ENCODE measurements around the gene TRHDE. TPM values are rescaled to one million over a fixed set of nuclear protein-coding genes. Genes with fewer than 3 reads are reported as not detected.

The TRHDE gene
- total RNA-seq, 4 donors from 2014 or later: 0.05 to 0.81 (median 0.40) TPM

- intact Hi-C loops (cut with DNase I): no loop called here
- Histone ChIP-seq H3K9me3 (no peaks in the 10 kb centered on the region), H3K27ac (no peak overlapping the region), H3K4me3 (replicated peaks in 1 of 3) (no peak overlapping the region), H3K27me3 (no peaks in the 10 kb centered on the region), H3K36me3 (no peaks in the 10 kb centered on the region), H3K4me1 (no peaks in the 10 kb centered on the region)
- WGBS, 2 donors: 100% methylated on average over 1 of the region's 1 CpG
- TF ChIP-seq POLR2A (IDR thresholded peaks at IDR 0.05) (no peak), CTCF (IDR thresholded peaks at IDR 0.05) (no peak)
- no peak for DNase-seq
Measured at GRCh38 chr12:72256725-72257124, 15.4 kb upstream of the TRHDE start.

- intact Hi-C loops (cut with DNase I): no loop called here
- Histone ChIP-seq H3K27ac (no peak overlapping the region), H3K4me3 (replicated peaks in 1 of 3) (no peak overlapping the region), H3K27me3 (no peaks in the 10 kb centered on the region), H3K9me3 (no peaks in the 10 kb centered on the region), H3K36me3 (no peaks in the 10 kb centered on the region), H3K4me1 (no peaks in the 10 kb centered on the region)
- WGBS, 2 donors: 58 to 78% methylated on average over 2 of the region's 2 CpGs
- no peak for DNase-seq
- TF ChIP-seq CTCF (IDR thresholded peaks at IDR 0.05) (no peak), POLR2A (IDR thresholded peaks at IDR 0.05) (no peak)
Measured at GRCh38 chr12:72261885-72262284, 10.3 kb upstream of the TRHDE start.

GRCh38 chr12:72264548-72265175 is 7.5 kb upstream of the TRHDE start:
- Histone ChIP-seq H3K4me1 (no peaks in the 10 kb centered on the region), H3K27me3 (no peaks in the 10 kb centered on the region), H3K36me3 (no peaks in the 10 kb centered on the region), H3K9me3 (no peaks in the 10 kb centered on the region), H3K27ac (no peak overlapping the region), H3K4me3 (replicated peaks in 1 of 3) (no peak overlapping the region)
- intact Hi-C loops (cut with DNase I): no loop called here
- TF ChIP-seq POLR2A (IDR thresholded peaks at IDR 0.05) (no peak), CTCF (IDR thresholded peaks at IDR 0.05) (peak in 2 of 6 experiments; percentile 12 to 32)
- DNase-seq: no peak
- WGBS, 2 donors: 46 to 55% methylated on average over 1 of the region's 1 CpG

GRCh38 chr12:72267974-72268373 is 4.2 kb upstream of the TRHDE start:
- H3K4me1 ChIP-seq: peaks cover 11 to 14% of the 10 kb centered on the region in 2 donors
- DNase-seq: no peak
- H3K27ac ChIP-seq: no peak overlapping the region
- TF ChIP-seq POLR2A (IDR thresholded peaks at IDR 0.05) (no peak), CTCF (IDR thresholded peaks at IDR 0.05) (no peak)
- H3K36me3 ChIP-seq: no peaks in the 10 kb centered on the region
- no peaks in the 10 kb centered on the region for H3K27me3 ChIP-seq
- no peaks in the 10 kb centered on the region for H3K9me3 ChIP-seq
- no peak overlapping the region for H3K4me3 ChIP-seq (replicated peaks in 1 of 3)
- intact Hi-C loops (cut with DNase I): no loop called here
- 70 to 78% methylated on average over 2 of the region's 2 CpGs for WGBS, 2 donors

- WGBS, 2 donors: 64 to 70% methylated on average over 2 of the region's 2 CpGs
- no peak for DNase-seq
- no peak overlapping the region for H3K27ac ChIP-seq
- intact Hi-C loops (cut with DNase I): no loop called here
- no peaks in the 10 kb centered on the region for H3K27me3 ChIP-seq
- H3K36me3 ChIP-seq: no peaks in the 10 kb centered on the region
- TF ChIP-seq POLR2A (IDR thresholded peaks at IDR 0.05) (no peak), CTCF (IDR thresholded peaks at IDR 0.05) (no peak)
- H3K4me3 ChIP-seq (replicated peaks in 1 of 3): no peak overlapping the region
- peaks cover 15 to 18% of the 10 kb centered on the region in 2 donors for H3K4me1 ChIP-seq
- no peaks in the 10 kb centered on the region for H3K9me3 ChIP-seq
Measured at GRCh38 chr12:72268386-72268785, 3.8 kb upstream of the TRHDE start.
